DMS 273 (cell line): Measurements from ENCODE around the gene STK24.
A peak's percentile ranks its signal among the peaks of the same experiment; 100 is the strongest.
"Not testable (repeated sequence)": the region's sequence is repeated elsewhere in the genome, so short reads cannot be mapped to it uniquely, and the experiment has no call there.

ENCODE experiments used
- DNase-seq: peaks from one replicate; lab custom pipeline; 2025; ENCODE audit not compliant: unreplicated experiment; lab: John Stamatoyannopoulos, UW

The STK24 gene

GRCh38 chr13:98584668-98585397, 7.9 kb upstream of the STK24 start:
- DNase-seq: peak; percentile 4

- DNase-seq: no peak
These were observed 6.0 kb upstream of the STK24 start for GRCh38 chr13:98582947-98583346.

GRCh38 chr13:98581971-98582702, 5.2 kb upstream of the STK24 start:
- peak; percentile 12 for DNase-seq

- no peak for DNase-seq
These were observed 4.5 kb upstream of the STK24 start for GRCh38 chr13:98581381-98581780.

GRCh38 chr13:98580420-98580819, 3.5 kb upstream of the STK24 start:
- no peak for DNase-seq

- no peak for DNase-seq
These were observed 954 bp upstream of the STK24 start for GRCh38 chr13:98577836-98578285.

GRCh38 chr13:98576200-98576945, 534 bp downstream of the STK24 start:
- peak; percentile 59 for DNase-seq

GRCh38 chr13:98575904-98576199, 1.1 kb downstream of the STK24 start:
- DNase-seq: no peak

GRCh38 chr13:98575009-98575903, 1.7 kb downstream of the STK24 start:
- peak; percentile 33 for DNase-seq

- DNase-seq: peak; percentile 13
These were observed 4.8 kb downstream of the STK24 start for GRCh38 chr13:98571955-98572662.

- DNase-seq: no peak
These were observed 6.0 kb downstream of the STK24 start for GRCh38 chr13:98570929-98571372.

GRCh38 chr13:98569494-98570367, 7.2 kb downstream of the STK24 start:
- DNase-seq: not testable (repeated sequence)

- no peak for DNase-seq
These were observed 8.0 kb downstream of the STK24 start for GRCh38 chr13:98568918-98569317.

GRCh38 chr13:98567140-98567539, 9.8 kb downstream of the STK24 start:
- DNase-seq: no peak

- peak; percentile 50 for DNase-seq
These were observed 11.0 kb downstream of the STK24 start for GRCh38 chr13:98565726-98566565.

GRCh38 chr13:98564204-98564603, 12.7 kb downstream of the STK24 start:
- DNase-seq: no peak

GRCh38 chr13:98563071-98563470, 13.8 kb downstream of the STK24 start:
- DNase-seq: no peak

- no peak for DNase-seq
These were observed 17.7 kb downstream of the STK24 start for GRCh38 chr13:98559169-98559568.
